HepG2 (cell line): ENCODE measurements around the gene LAMP1. TPM values are rescaled to one million over a fixed set of nuclear protein-coding genes. Genes with fewer than 3 reads are reported as not detected.
A peak's percentile ranks its signal among the peaks of the same experiment; 100 is the strongest.

ENCODE experiments used
- CC2D1A ChIP-seq: sonication (generic); formaldehyde crosslinking; IDR thresholded peaks from 2 replicates; pipeline ENCODE4 v1.8.1; 2023; ENCODE audit warnings: mild to moderate bottlenecking, missing genetic modification reagents
- ELK4 ChIP-seq: sonication (generic); formaldehyde crosslinking; IDR thresholded peaks from 2 replicates; pipeline ENCODE4 v1.9.0; 2021; ENCODE audit warnings: missing genetic modification reagents, borderline replicate concordance
- FOSL2 ChIP-seq: sonication (generic); formaldehyde crosslinking; IDR thresholded peaks from 2 replicates; pipeline ENCODE4 v1.4.0; 2020; ENCODE audit warnings: missing genetic modification reagents
- IRF1 ChIP-seq: sonication (generic); formaldehyde crosslinking; IDR thresholded peaks from 2 replicates; pipeline ENCODE4 v1.4.0; 2020; ENCODE audit warnings: low read depth, mild to moderate bottlenecking, missing genetic modification reagents
- LCORL ChIP-seq, 2 experiments: fragments of 450-650 bp in 1 of 2; sonication (generic) in 1 of 2; formaldehyde crosslinking in 1 of 2; IDR thresholded peaks; 2 replicates each; pipeline versions ENCODE4 v1.5.0 to v1.6.1; 2017 to 2020; ENCODE audit warnings: antibody characterized with exemption in 1 of 2, missing genetic modification reagents in 1 of 2
- MTA3 ChIP-seq: sonication (generic); formaldehyde crosslinking; IDR thresholded peaks from 2 replicates; pipeline ENCODE4 v1.4.0; 2020; ENCODE audit warnings: missing genetic modification reagents
- POLR2A ChIP-seq, 2 experiments: IDR thresholded peaks; 2 replicates each; pipeline ENCODE4 v1.6.1; 2011; ENCODE audit warnings: low read depth in 2 of 2, low read length in 2 of 2, mild to moderate bottlenecking in 1 of 2, moderate library complexity in 1 of 2; ENCODE audit not compliant: insufficient read depth in 1 of 2
- RELA ChIP-seq: sonication (generic); formaldehyde crosslinking; IDR thresholded peaks from 2 replicates; pipeline ENCODE4 v1.4.0; 2020; ENCODE audit warnings: missing genetic modification reagents
- SATB2 ChIP-seq: sonication (generic); formaldehyde crosslinking; IDR thresholded peaks from 2 replicates; pipeline ENCODE4 v1.5.0; 2020; ENCODE audit warnings: missing genetic modification reagents
- SP5 ChIP-seq: IDR thresholded peaks from 2 replicates; pipeline ENCODE4 v1.6.1; 2016; ENCODE audit warnings: low read depth, borderline replicate concordance
- STAG1 ChIP-seq: sonication (generic); formaldehyde crosslinking; IDR thresholded peaks from 2 replicates; pipeline ENCODE4 v1.4.0; 2020; ENCODE audit warnings: missing genetic modification reagents
- TEAD2 ChIP-seq: sonication (generic); formaldehyde crosslinking; IDR thresholded peaks from 2 replicates; pipeline ENCODE4 v1.9.0; 2021; ENCODE audit warnings: missing genetic modification reagents
- USF2 ChIP-seq, 2 experiments: sonication (generic) in 1 of 2; formaldehyde crosslinking in 1 of 2; IDR thresholded peaks; 2 replicates each; pipeline versions ENCODE4 v1.5.1 to v1.6.1; 2011 to 2020; ENCODE audit warnings: borderline replicate concordance in 1 of 2, low read depth in 1 of 2, low read length in 1 of 2, mild to moderate bottlenecking in 1 of 2, missing genetic modification reagents in 1 of 2, moderate library complexity in 1 of 2
- ZNF121 ChIP-seq: sonication (generic); formaldehyde crosslinking; IDR thresholded peaks from 2 replicates; pipeline ENCODE4 v1.5.0; 2020; ENCODE audit warnings: mild to moderate bottlenecking, missing genetic modification reagents
- ZNF570 ChIP-seq: sonication (generic); formaldehyde crosslinking; IDR thresholded peaks from 2 replicates; pipeline ENCODE4 v1.4.0; 2020; ENCODE audit warnings: mild to moderate bottlenecking, missing genetic modification reagents, borderline replicate concordance
- ZNF724P ChIP-seq: sonication (generic); formaldehyde crosslinking; IDR thresholded peaks from 2 replicates; pipeline ENCODE4 v1.8.0; 2022; ENCODE audit warnings: missing genetic modification reagents, borderline replicate concordance
- ZNF772 ChIP-seq: sonication (generic); formaldehyde crosslinking; IDR thresholded peaks from 2 replicates; pipeline ENCODE4 v1.5.0; 2020; ENCODE audit warnings: mild to moderate bottlenecking, missing genetic modification reagents
- ZSCAN22 ChIP-seq: sonication (generic); formaldehyde crosslinking; IDR thresholded peaks from 2 replicates; pipeline ENCODE4 v1.4.0; 2020; ENCODE audit warnings: mild to moderate bottlenecking, missing genetic modification reagents
- polyA plus RNA-seq, 8 experiments: library from polyadenylated mRNA; depleted of rRNA in 3 of 8; stranded (reverse) in 7 of 8; unstranded in 1 of 8; fragments of >200 nt; fragmentation: Illumina TruSeq in 4 of 8; extraction: Trizol in 4 of 8; gene quantifications; 2 replicates each; pipeline versions ENCODE4 v1.2.1 to v1.2.3, GENCODE V29; 2011 to 2016; ENCODE audit warnings: low read depth in 4 of 8, missing spikeins in 1 of 8, mixed read lengths in 1 of 8; ENCODE audit not compliant: insufficient read depth in 1 of 8
- total RNA-seq, 5 experiments: library from RNA; depleted of rRNA; stranded (reverse); fragments of >200 nt; fragmentation: Illumina TruSeq; extraction: Trizol; gene quantifications; 2 replicates each; pipeline ENCODE4 v1.2.3, GENCODE V29; 2016; ENCODE audit warnings: low read depth in 1 of 5
- TF ChIP-seq, protein P1 (sequence below): IDR thresholded peaks from 2 replicates; pipeline ENCODE4 v1.6.1; 2016; ENCODE audit warnings: missing biosample characterization, missing genetic modification reagents, low read depth
- TF ChIP-seq, protein P2 (sequence below): sonication (generic); formaldehyde crosslinking; IDR thresholded peaks from 2 replicates; pipeline ENCODE4 v1.4.0; 2020; ENCODE audit warnings: missing genetic modification reagents, borderline replicate concordance
- TF ChIP-seq, protein P3 (sequence below): sonication (generic); formaldehyde crosslinking; IDR thresholded peaks from 2 replicates; pipeline ENCODE4 v1.5.0; 2020; ENCODE audit warnings: missing genetic modification reagents

The LAMP1 gene
- total and polyA plus RNA-seq, 2 of the 13 experiments (the other 11 are each of a cell fraction or from before 2014, with no cell fraction given): 103 to 112 TPM

- TF ChIP-seq, protein P1, sequence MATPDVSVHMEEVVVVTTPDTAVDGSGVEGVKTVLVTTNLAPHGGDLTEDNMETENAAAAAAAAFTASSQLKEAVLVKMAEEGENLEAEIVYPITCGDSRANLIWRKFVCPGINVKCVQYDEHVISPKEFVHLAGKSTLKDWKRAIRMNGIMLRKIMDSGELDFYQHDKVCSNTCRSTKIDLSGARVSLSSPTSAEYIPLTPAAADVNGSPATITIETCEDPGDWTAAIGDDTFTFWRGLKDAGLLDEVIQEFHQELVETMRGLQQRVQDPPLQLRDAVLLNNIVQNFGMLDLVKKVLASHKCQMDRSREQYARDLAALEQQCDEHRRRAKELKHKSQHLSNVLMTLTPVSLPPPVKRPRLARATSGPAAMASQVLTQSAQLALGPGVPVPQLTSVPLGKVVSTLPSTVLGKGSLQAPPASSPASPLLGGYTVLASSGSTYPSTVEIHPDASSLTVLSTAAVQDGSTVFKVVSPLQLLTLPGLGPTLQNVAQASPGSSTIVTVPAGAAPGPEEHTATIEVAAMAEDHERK (CRISPR knock-in tag): peak; percentile 78
- TF ChIP-seq POLR2A (IDR thresholded peaks at IDR 0.05; ENCODE audit: insufficient read depth in 1 of 2, low read depth in 2 of 2, low read length in 2 of 2): peak; percentile 62 to 63
- peak; percentile 95 for TF ChIP-seq RELA
- TF ChIP-seq FOSL2 (CRISPR knock-in tag): peak; percentile 75
- TF ChIP-seq IRF1: peak; percentile 85
- peak; percentile 73 for TF ChIP-seq SATB2 (CRISPR knock-in tag)
- TF ChIP-seq TEAD2 (CRISPR knock-in tag): no peak
- TF ChIP-seq ZNF570: no peak
- TF ChIP-seq SP5 (CRISPR knock-in tag): peak; percentile 59
- TF ChIP-seq MTA3 (CRISPR knock-in tag): no peak
- TF ChIP-seq ELK4 (CRISPR knock-in tag): 0 out of 2 replicates have a peak, but pooled peaks have one; percentile 28
- TF ChIP-seq ZSCAN22 (CRISPR knock-in tag): no peak; the same call in 1 of the 2 replicates
- TF ChIP-seq, protein P2, sequence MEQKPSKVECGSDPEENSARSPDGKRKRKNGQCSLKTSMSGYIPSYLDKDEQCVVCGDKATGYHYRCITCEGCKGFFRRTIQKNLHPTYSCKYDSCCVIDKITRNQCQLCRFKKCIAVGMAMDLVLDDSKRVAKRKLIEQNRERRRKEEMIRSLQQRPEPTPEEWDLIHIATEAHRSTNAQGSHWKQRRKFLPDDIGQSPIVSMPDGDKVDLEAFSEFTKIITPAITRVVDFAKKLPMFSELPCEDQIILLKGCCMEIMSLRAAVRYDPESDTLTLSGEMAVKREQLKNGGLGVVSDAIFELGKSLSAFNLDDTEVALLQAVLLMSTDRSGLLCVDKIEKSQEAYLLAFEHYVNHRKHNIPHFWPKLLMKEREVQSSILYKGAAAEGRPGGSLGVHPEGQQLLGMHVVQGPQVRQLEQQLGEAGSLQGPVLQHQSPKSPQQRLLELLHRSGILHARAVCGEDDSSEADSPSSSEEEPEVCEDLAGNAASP: peak; percentile 80
- no peak for TF ChIP-seq CC2D1A (CRISPR knock-in tag)
- TF ChIP-seq USF2 (IDR thresholded peaks at IDR 0.05; ENCODE audit: low read depth, low read length): peak; percentile 99
- TF ChIP-seq USF2 (CRISPR knock-in tag; IDR thresholded peaks at IDR 0.05; ENCODE audit: borderline replicate concordance): peak; percentile 98; the same call in 1 of the 2 replicates
- peak; percentile 94; the same call in 1 of the 2 replicates for TF ChIP-seq ZNF772
- TF ChIP-seq ZNF724P: peak; percentile 95
- peak; percentile 70; the same call in 1 of the 2 replicates for TF ChIP-seq ZNF121 (CRISPR knock-in tag)
- no peak for TF ChIP-seq STAG1 (CRISPR knock-in tag)
- no peak for TF ChIP-seq LCORL (IDR thresholded peaks at IDR 0.05)
- 0 out of 2 replicates have a peak, but pooled peaks have one; percentile 59 for TF ChIP-seq LCORL (CRISPR knock-in tag; IDR thresholded peaks at IDR 0.05)
- TF ChIP-seq, protein P3, sequence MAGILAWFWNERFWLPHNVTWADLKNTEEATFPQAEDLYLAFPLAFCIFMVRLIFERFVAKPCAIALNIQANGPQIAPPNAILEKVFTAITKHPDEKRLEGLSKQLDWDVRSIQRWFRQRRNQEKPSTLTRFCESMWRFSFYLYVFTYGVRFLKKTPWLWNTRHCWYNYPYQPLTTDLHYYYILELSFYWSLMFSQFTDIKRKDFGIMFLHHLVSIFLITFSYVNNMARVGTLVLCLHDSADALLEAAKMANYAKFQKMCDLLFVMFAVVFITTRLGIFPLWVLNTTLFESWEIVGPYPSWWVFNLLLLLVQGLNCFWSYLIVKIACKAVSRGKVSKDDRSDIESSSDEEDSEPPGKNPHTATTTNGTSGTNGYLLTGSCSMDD (CRISPR knock-in tag): peak; percentile 48; the same call in 1 of the 2 replicates
Observed at GRCh38 chr13:113296823-113297369, at the start of gene LAMP1 (continued).
